Measurements from ENCODE around the gene ICA1L.
"Not testable (repeated sequence)": the region's sequence is repeated elsewhere in the genome, so short reads cannot be mapped to it uniquely, and the experiment has no call there.

ICA1L gene

DNA sequence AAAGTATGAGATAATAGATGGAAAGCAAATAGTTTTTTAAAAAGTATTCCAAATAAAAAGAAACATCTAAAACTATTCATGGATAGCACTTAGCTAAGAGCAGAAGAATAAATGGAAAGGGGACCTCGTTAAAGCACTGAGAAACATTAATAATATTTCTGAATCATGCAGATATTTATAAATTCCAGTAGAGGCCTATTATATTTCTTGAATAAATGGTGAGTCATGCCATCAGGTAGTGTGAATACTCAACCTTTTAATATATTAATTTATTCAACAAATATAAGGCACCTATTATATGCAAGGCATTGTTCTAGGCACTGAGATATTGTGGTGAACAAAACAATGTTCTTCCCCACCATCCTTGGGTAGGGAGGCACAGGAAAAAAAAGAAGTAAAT lies 53.8 kb downstream of the ICA1L start:
- ChIA-PET POLR2A (no interaction called here), CTCF (no interaction called here)
- TF ChIP-seq HDGF (IDR thresholded peaks at IDR 0.05; ENCODE audit: borderline replicate concordance) (no peak), ZNF384 (IDR thresholded peaks at IDR 0.05) (no peak), TARDBP (IDR thresholded peaks at IDR 0.05) (no peak), FOXK2 (IDR thresholded peaks at IDR 0.05) (no peak)
- TF ChIP-seq, protein P1, sequence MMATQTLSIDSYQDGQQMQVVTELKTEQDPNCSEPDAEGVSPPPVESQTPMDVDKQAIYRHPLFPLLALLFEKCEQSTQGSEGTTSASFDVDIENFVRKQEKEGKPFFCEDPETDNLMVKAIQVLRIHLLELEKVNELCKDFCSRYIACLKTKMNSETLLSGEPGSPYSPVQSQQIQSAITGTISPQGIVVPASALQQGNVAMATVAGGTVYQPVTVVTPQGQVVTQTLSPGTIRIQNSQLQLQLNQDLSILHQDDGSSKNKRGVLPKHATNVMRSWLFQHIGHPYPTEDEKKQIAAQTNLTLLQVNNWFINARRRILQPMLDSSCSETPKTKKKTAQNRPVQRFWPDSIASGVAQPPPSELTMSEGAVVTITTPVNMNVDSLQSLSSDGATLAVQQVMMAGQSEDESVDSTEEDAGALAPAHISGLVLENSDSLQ (IDR thresholded peaks at IDR 0.05), result no peak
- no peak for DNase-seq (ENCODE audit: extremely low spot score)

DNA sequence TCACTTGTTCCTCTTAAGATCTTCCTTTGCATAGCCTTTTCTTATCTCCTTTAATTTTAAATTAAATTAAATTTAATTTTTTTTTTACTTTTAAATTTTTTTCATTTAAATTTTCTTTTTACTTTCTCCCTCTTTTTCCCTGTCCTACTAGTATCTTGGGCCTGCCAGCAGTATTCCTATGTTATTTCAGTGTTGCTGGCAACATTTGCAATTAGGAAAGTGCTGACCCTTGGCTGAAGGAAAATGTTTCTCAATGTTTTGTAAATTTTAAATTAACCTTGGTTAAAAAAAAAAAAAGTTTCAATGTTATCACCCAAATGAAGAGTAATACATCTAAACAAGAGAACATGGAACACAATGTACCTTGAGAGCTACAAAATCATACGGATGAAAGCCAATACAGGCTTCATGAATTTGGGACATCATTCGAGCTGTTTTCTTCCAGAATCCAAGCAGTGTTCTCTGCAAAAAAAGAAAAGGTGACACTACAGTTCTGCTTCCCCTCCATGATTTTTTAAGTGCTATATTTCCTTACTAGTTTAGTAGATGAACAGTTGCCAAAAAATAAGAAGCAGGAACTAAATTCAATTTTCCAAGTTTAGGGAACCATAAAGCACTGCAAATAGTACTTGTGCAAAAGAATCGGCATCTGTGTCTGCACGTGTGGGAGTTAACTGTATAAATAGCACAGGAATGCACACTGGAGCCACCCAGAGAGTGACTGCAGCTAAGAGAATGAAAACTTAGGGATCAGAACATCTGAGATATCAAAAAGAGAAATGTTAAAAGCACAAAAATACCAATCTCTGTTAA lies 55.8 kb downstream of the ICA1L start:
- no peak for DNase-seq (ENCODE audit: extremely low spot score)
- TF ChIP-seq FOXM1 (IDR thresholded peaks at IDR 0.05; ENCODE audit: borderline replicate concordance) (no peak), LEF1 (IDR thresholded peaks at IDR 0.05; ENCODE audit: borderline replicate concordance) (no peak), FOXK2 (IDR thresholded peaks at IDR 0.05) (no peak), BHLHE40 (IDR thresholded peaks at IDR 0.05; ENCODE audit: borderline replicate concordance) (no peak)
- TF ChIP-seq, protein P1 (IDR thresholded peaks at IDR 0.05), result no peak
- POLR2A ChIA-PET, result no interaction called here
- CTCF ChIA-PET, result interaction anchor here (0.6 kb wide), 1 partner anchor 238 kb away, joined by 3 read pairs; no protein-coding TSS in a partner anchor

DNA sequence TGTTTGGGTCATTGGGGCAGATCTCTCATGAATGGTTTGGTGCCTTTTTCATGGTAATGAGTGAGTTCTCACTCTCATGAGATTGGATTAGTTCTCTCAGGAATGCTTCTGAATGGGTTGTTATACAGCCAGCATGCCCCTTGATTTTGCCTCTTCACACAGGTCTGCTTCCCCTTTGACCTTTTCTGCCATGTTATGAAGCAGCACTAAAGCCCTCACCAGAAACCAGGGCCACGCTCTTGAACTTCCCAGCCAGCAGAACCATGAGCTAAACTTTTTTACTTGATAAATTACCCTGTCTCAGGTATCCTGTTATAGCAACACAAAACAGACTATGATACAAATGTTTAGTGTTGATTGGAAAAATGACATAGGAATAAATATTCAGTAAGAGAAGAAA lies 57.3 kb downstream of the ICA1L start:
- CTCF ChIA-PET, result interaction anchor here (1.1 kb wide), 1 partner anchor 17 kb away, joined by 3 read pairs; no protein-coding TSS in a partner anchor
- POLR2A ChIA-PET, result interaction anchor here (0.6 kb wide), 1 partner anchor 550 kb away, joined by 3 read pairs; no protein-coding TSS in a partner anchor
- TF ChIP-seq TARDBP (IDR thresholded peaks at IDR 0.05) (no peak), ARNT (IDR thresholded peaks at IDR 0.05) (no peak), ELF4 (IDR thresholded peaks at IDR 0.05) (no peak), FOXM1 (IDR thresholded peaks at IDR 0.05; ENCODE audit: borderline replicate concordance) (no peak), ZNF384 (IDR thresholded peaks at IDR 0.05) (no peak), SUZ12 (IDR thresholded peaks at IDR 0.05) (no peak), CTBP1 (IDR thresholded peaks at IDR 0.05; ENCODE audit: borderline replicate concordance) (no peak), FOXK2 (IDR thresholded peaks at IDR 0.05) (no peak), NFRKB (IDR thresholded peaks at IDR 0.05) (no peak), LEF1 (IDR thresholded peaks at IDR 0.05; ENCODE audit: borderline replicate concordance) (no peak), HDGF (IDR thresholded peaks at IDR 0.05; ENCODE audit: borderline replicate concordance) (no peak), BHLHE40 (IDR thresholded peaks at IDR 0.05; ENCODE audit: borderline replicate concordance) (no peak)
- TF ChIP-seq, protein P1 (IDR thresholded peaks at IDR 0.05), result no peak
- no peak for DNase-seq (ENCODE audit: extremely low spot score)

DNA sequence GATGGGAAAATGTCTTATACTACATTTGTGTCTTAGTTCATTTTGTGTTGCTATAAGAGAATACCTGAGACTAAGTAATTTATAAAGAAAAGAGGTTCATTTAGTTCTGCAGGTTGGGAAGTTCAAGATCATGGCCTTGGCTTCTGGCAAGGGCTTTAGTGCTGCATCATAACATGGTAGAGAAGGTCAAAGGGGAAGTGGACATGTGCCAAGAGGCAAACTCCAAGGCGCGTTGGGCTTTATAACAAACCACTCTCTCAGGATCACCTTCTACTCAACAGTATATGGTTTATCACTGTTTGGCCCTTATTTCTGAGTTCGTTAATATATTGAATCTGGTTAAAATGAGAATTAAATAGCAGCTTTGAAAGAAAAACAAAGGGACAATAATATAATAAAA lies 58.2 kb downstream of the ICA1L start:
- no peak for TF ChIP-seq HDGF (IDR thresholded peaks at IDR 0.05; ENCODE audit: borderline replicate concordance)
- no peak for TF ChIP-seq TARDBP (IDR thresholded peaks at IDR 0.05)
- TF ChIP-seq SUZ12 (IDR thresholded peaks at IDR 0.05), result no peak
- TF ChIP-seq BHLHE40 (IDR thresholded peaks at IDR 0.05; ENCODE audit: borderline replicate concordance), result no peak
- no peak for TF ChIP-seq ARNT (IDR thresholded peaks at IDR 0.05)
- no peak for TF ChIP-seq SP1 (IDR thresholded peaks at IDR 0.05)
- no peak for TF ChIP-seq L3MBTL2 (conservative IDR thresholded peaks at IDR 0.05)
- TF ChIP-seq FOXM1 (IDR thresholded peaks at IDR 0.05; ENCODE audit: borderline replicate concordance), result no peak
- no peak for DNase-seq (ENCODE audit: extremely low spot score)
- ChIA-PET CTCF (no interaction called here), POLR2A (no interaction called here)

DNA sequence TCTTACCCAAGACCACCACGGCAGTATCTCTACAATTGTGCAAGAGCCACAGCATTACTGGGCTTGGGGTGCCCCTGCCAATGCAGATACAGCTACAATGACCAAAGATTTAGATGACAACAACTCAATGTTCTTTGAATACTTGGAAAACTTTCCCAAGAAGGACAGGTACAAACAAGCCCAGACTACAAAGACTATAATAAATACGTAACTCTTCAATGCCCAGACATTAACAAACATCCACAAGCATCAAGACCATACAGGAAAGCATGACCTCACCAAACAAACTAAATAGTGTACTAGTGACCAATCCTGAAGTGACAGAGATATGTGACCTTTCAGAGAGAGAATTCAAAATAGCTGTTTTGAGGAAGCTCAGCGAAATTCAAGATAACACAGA lies 62.8 kb downstream of the ICA1L start:
- POLR2A ChIA-PET, result no interaction called here
- no peak for DNase-seq (ENCODE audit: extremely low spot score)
- CTCF ChIA-PET, result no interaction called here
- TF ChIP-seq FOXK2 (IDR thresholded peaks at IDR 0.05), result no peak
- no peak for TF ChIP-seq BHLHE40 (IDR thresholded peaks at IDR 0.05; ENCODE audit: borderline replicate concordance)
- no peak for TF ChIP-seq FOXM1 (IDR thresholded peaks at IDR 0.05; ENCODE audit: borderline replicate concordance)
- no peak for TF ChIP-seq CTBP1 (IDR thresholded peaks at IDR 0.05; ENCODE audit: borderline replicate concordance)
- no peak for TF ChIP-seq SUZ12 (IDR thresholded peaks at IDR 0.05)
- TF ChIP-seq ELF4 (IDR thresholded peaks at IDR 0.05), result no peak

DNA sequence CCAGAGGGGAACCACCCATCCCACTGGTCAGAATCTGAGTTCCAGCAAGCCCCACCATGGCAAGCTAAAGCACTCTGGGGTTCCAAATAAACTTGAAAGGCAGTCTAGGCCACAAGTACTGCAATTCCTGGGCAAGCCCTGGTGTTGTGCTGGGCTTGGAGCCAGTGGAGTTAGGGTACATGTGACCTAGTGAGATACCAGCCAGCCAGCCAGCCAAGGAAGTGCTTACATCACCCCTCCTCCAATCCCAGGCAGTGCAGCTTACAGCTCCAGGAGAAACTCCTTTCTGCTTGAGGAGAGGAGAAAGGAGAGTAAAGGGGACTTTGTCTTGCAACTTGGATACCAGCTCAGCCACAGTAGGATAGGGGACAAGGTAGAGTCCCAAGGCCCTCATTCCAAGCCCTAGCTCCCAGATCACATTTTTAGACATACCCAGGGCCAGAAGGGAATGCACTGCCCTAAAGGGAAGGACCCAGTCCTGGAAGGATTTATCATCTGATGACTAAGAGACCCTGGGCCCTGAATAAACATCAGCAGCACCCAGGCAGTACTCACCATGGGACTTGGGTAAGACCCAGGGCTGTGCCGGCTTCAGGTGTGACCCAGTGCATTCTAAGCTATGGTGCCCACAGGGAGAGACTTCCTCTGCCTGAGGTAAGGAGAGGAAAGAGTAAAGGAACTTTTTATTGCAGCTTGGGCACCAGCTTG lies 64.0 kb downstream of the ICA1L start:
- POLR2A ChIA-PET; DNase-seq (ENCODE audit: extremely low spot score): not testable (repeated sequence)
- CTCF ChIA-PET, result interaction anchor here (0.5 kb wide), 1 partner anchor 235 kb away, joined by 3 read pairs; no protein-coding TSS in a partner anchor

DNA sequence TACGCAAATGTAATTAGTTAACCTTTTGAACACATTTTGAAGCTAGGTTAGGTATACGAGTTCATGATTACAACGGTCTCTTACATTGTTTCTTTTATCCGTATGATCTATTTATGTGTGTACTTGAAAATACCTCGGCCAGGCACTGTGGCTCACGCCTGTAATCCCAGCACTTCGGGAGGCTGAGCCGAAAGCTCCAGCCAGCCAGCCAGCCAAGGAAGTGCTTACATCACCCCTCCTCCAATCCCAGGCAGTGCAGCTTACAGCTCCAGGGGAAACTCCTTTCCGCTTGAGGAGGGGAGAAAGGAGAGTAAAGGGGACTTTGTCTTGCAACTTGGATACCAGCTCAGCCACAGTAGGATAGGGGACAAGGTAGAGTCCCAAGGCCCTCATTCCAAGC lies 65.7 kb downstream of the ICA1L start:
- DNase-seq (ENCODE audit: extremely low spot score); POLR2A ChIA-PET: not testable (repeated sequence)
- CTCF ChIA-PET, result interaction anchor here (0.7 kb wide), 1 partner anchor 246 kb away, joined by 3 read pairs; no protein-coding TSS in a partner anchor

Measured in HEK293T (cell line).